NCI-H1930 (cell line): ENCODE data around the gene TTLL5.

Experiments
- DNase-seq, 2 experiments: peaks; one replicate each; lab custom pipeline; 2025; lab: John Stamatoyannopoulos, UW

Gene TTLL5

DNA sequence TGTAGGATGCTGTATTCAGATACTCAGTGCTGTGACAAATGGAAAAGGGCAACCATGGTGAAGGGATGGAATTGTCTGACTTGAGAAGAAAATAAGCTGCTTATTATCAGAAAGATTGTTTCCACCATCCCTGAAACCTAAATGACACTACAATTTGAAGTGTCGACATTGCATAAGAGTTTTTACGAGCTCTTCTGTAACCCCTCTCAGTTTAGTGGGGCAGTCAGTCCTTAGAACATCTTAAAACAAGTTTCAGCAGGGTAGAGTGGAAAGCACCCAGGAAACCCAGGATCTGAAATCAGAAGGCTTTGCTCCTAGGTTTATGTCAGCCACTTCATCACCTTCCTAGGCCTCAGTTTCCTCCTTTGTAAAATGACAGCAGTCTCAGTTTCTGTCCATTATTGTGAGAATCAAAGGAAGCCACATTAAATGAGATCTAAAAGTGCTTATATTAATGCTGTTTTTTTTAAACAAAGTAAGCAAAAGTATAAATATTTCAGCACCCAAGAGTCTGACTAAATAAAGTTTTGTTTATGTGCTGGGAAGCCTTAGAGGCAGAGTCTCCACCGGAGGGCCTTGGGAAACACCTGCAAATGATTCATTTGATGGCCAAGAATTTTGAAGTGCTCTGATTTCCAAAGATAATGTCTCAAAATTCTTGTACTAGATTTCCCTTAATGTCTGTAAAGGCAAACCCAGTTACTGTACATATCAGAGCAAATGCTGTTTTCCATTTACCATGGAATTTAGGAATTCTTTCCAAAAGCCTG is 326.3 kb downstream of the TTLL5 start:
- no peak for DNase-seq

DNA sequence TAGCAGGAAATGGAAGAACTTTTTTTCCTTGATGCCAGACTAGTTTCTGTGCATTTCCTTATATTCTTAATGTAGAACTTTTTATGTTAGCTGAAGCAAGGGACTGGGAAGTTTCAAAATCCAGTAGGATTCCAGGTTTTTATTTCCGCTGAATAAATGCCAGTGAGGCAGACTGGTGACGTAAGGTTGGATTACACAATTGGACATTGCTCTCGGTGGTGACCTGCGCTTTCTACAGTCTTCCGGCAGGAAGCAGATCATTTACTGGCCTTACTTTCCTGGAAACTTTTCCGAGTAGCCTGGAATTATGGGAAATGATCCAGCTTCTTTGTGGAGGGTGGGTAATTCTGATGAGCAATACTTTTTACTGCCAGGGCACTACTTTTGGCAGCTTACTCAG is 328.1 kb downstream of the TTLL5 start:
- no peak for DNase-seq

DNA sequence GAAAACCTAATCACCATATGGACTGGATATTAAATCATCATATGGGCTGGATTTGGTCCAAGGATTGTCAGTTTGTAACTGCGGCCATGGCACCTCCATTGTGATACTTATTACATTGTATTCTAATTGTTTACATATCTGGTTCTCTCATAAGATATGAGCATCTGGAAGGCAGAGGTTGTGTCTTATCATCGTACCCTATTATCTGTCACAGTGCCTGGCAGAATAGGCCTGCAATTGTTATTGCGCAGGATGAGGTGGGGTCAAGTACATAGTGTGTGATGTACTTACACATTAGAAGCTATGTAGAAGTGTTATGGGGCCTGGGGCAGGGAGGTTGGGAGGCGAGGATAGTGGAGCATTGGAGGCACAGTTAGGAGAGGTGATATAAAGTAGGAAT is 329.3 kb downstream of the TTLL5 start:
- no peak for DNase-seq

DNA sequence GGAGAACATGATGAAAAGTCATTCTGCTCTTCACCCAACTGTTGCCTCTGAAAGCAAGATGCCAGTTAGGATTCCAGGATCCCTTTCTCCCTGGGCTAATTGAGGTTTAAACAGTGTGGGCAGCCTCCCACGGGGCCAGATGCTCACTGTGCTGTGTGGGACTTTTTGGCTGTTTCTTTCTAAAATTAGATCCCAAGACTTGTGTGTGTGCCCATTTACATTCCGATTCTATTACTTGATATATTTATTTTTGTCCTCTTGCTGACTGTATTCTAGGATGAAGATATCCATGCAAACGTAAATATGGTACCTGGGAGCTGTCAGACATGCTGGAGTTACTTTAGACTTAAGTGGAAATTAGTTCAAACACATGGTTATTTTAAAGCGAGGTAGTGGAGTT is 330.7 kb downstream of the TTLL5 start:
- DNase-seq = no peak

DNA sequence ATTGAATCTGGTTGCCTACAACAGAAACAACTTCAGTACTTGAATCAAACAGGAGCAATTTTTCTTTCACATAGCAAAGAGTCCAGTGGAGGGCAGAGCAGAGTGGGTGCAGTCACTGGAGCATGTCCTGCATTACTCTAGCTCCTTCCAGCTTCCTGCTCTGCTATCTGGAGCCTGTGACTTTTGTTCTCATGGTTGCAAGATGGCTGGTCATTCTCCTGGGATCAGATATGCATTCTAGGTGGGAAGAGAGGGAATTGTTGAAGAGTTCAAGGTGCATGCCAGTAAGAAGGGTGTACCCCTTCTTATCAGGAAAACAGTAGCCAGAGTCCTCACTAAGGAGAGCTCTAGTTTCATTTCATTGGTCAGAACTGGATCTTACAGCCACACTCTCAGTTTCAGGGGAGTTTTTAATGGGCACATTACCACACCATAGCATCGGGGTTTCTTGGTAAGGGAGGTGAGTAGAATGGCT is 332.6 kb downstream of the TTLL5 start:
- DNase-seq = no peak

DNA sequence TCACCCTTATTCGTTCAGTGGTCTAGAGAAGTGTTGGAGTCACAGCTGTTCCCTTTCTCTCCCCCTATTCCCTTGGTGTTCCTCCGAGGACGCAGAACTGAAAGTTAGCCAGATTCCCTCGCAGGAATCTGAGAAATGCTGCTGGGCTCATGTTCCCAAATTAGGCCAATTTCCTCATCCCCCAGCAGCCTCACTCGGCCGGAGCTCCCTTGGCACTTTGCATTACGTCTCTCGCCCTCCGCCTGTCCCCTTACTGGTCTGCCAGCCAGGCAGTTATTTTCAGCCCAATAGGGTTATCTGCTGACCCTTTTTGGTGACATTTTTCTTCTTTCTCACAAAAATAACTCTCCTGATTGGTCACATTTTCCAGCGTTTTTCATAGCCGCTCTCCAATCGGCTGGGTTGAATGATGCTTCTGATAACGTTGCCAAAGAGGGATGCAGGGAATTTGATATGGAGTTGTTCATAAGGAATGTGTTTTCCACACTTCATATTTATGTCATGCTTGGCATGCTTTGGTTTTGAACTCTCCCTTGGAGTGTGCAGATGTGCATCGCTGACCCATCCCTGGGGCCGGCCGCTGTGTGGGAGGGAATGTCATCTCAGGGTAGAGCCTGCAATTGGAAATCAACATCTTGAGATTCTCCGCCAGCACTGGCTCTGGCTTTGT is 334.5 kb downstream of the TTLL5 start:
- DNase-seq = no peak

DNA sequence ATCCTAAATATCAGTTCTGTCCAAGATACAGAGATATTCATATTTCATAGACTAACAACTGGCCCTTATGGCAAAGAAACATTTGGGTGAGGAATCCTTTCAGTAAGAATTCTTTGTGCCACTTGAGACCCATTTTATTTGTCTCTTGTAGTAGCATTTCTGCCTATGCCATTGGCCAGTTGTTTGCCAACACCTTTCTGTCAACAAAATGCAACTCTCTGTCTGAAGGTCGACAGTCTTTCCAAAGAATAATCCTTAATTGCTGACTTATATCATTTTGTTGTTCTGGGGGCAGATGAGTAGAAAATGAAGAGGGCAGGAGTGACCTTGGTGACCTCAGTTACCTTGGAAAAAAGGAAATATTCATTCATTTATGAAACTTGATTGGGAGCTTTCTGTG is 335.4 kb downstream of the TTLL5 start:
- DNase-seq = no peak

DNA sequence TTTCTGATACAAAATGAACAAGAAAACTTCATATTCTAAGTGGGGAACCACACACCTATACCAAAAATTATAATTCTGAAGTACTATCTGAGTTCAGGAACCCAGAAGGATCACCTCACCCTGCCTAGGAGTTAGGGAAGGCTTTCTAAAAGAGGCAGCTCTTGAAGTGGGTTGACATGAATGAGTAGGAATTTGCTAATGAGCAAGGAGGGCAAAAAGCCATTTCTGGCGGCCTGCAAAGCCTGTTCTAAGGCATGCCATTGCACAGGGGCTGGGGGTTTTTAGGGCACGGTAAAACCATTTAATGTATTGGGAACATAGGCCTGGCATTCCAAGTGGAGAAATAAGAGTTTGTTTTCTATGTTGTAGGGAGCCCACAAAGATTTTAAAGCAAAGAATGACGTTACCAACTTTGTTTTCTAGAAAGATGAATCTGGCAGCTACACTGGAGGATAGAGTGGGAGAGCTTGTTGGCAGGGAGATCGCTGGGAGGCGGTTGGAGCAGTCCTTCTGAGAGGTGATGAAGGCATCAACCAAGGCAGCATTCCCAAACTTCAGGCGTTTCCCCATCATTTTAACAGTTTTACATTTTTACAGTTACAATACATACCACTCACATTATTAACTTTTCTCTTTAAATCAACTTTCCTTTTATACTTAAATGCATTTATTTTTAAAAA is 338.6 kb downstream of the TTLL5 start:
- no peak for DNase-seq

DNA sequence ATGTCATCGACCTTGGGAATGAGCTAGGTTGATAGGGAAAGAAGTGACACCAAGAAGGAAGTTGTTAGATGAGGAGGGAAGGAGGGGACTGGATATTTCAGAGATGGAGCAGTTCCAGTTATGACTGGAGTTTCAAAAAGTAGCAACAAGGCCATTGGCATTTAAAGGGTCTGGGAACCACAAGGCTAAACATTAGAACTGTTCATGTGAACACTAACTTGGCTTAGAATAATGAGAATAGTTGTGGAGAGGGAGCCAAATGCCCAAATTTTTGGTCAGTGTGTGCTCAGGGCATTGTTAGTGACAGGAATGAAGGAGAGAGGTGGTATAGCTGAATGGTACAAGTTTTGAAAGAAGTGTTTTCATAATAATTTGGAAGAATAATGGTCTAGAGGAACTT is 341.3 kb downstream of the TTLL5 start:
- DNase-seq = no peak
